Stimulated activated CD4-positive, alpha-beta T cell treated with anti-CD3 and anti-CD28 coated beads, Interleukin-12 subunit alpha, Interleukin-12 subunit beta, amount 100 ng/mL, for 24 hours (primary cell): ENCODE data around the gene EYS.
"Not testable (repeated sequence)": the region's sequence is repeated elsewhere in the genome, so short reads cannot be mapped to it uniquely, and the experiment has no call there.

Experiments used
- DNase-seq, 2 experiments: peaks; one replicate each; pipeline ENCODE4 v3.0.0-alpha.2; 2020; ENCODE audit warnings: low read depth in 2 of 2

EYS gene

GRCh38 chr6:63739094-63739687 lies 1967.8 kb downstream of the EYS start:
- no peak for DNase-seq

GRCh38 chr6:63738190-63738589 lies 1968.8 kb downstream of the EYS start:
- DNase-seq, result not testable (repeated sequence)

GRCh38 chr6:63734923-63735322 lies 1972.1 kb downstream of the EYS start:
- no peak for DNase-seq

- DNase-seq, result no peak
Observed at GRCh38 chr6:63732336-63732735, 1974.7 kb downstream of the EYS start.

GRCh38 chr6:63731930-63732329 lies 1975.1 kb downstream of the EYS start:
- no peak for DNase-seq

GRCh38 chr6:63730311-63730710 lies 1976.7 kb downstream of the EYS start:
- DNase-seq, result no peak

GRCh38 chr6:63724721-63725120 lies 1982.3 kb downstream of the EYS start:
- DNase-seq, result no peak

- DNase-seq, result no peak
Observed at GRCh38 chr6:63721181-63721580, 1985.8 kb downstream of the EYS start.

GRCh38 chr6:63716169-63716568 lies 1990.9 kb downstream of the EYS start:
- DNase-seq, result no peak

- DNase-seq, result no peak
Observed at GRCh38 chr6:63714091-63714490, 1992.9 kb downstream of the EYS start.

- no peak for DNase-seq
Observed at GRCh38 chr6:63713332-63713731, 1993.7 kb downstream of the EYS start.

- no peak for DNase-seq
Observed at GRCh38 chr6:63709148-63709547, 1997.9 kb downstream of the EYS start.

GRCh38 chr6:63708631-63709030 lies 1998.4 kb downstream of the EYS start:
- no peak for DNase-seq

GRCh38 chr6:63706630-63707029 lies 2000.4 kb downstream of the EYS start:
- no peak for DNase-seq

GRCh38 chr6:63705707-63706106 lies 2001.3 kb downstream of the EYS start:
- no peak for DNase-seq

GRCh38 chr6:63690221-63690620 lies 2016.8 kb downstream of the EYS start:
- no peak for DNase-seq

- no peak for DNase-seq
Observed at GRCh38 chr6:63689421-63689820, 2017.6 kb downstream of the EYS start.

- no peak for DNase-seq
Observed at GRCh38 chr6:63685446-63686379, 2021.3 kb downstream of the EYS start.

- no peak for DNase-seq
Observed at GRCh38 chr6:63683071-63683603, 2023.9 kb downstream of the EYS start.

GRCh38 chr6:63677282-63677681 lies 2029.7 kb downstream of the EYS start:
- DNase-seq, result no peak

- no peak for DNase-seq
Observed at GRCh38 chr6:63676412-63677114, 2030.5 kb downstream of the EYS start.

GRCh38 chr6:63675138-63675537 lies 2031.9 kb downstream of the EYS start:
- no peak for DNase-seq
